ENCODE data around the gene LSS.

The LSS gene

GRCh38 chr21:46228345-46229051 is at the start of gene LSS:
TSS of gene LSS (minus strand) at chr21:46228774. CDS start at chr21:46228745, 29 bp downstream.
- peak; percentile 98 for DNase-seq (ENCODE audit: low read depth)

GRCh38 chr21:46274797-46275390 is 46.3 kb upstream of the LSS start:
- DNase-seq (ENCODE audit: low read depth) = no peak

GRCh38 chr21:46273341-46273740 is 44.8 kb upstream of the LSS start:
- DNase-seq (ENCODE audit: low read depth) = no peak

- no peak for DNase-seq (ENCODE audit: low read depth)
These were observed 40.9 kb upstream of the LSS start for GRCh38 chr21:46269466-46269865.

GRCh38 chr21:46268371-46268770 is 39.8 kb upstream of the LSS start:
- no peak for DNase-seq (ENCODE audit: low read depth)

- DNase-seq (ENCODE audit: low read depth) = no peak
These were observed 38.4 kb upstream of the LSS start for GRCh38 chr21:46266946-46267345.

- DNase-seq (ENCODE audit: low read depth) = no peak
These were observed 37.4 kb upstream of the LSS start for GRCh38 chr21:46265736-46266525.

GRCh38 chr21:46264690-46265144 is 36.1 kb upstream of the LSS start:
- no peak for DNase-seq (ENCODE audit: low read depth)

GRCh38 chr21:46264046-46264689 is 35.6 kb upstream of the LSS start:
- no peak for DNase-seq (ENCODE audit: low read depth)

- no peak for DNase-seq (ENCODE audit: low read depth)
These were observed 28.0 kb upstream of the LSS start for GRCh38 chr21:46256501-46256994.

GRCh38 chr21:46255758-46256337 is 27.3 kb upstream of the LSS start:
- DNase-seq (ENCODE audit: low read depth) = no peak

- DNase-seq (ENCODE audit: low read depth) = no peak
These were observed 26.6 kb upstream of the LSS start for GRCh38 chr21:46255166-46255565.

- DNase-seq (ENCODE audit: low read depth) = no peak
These were observed 25.8 kb upstream of the LSS start for GRCh38 chr21:46254208-46254975.

GRCh38 chr21:46253610-46254124 is 25.1 kb upstream of the LSS start:
- DNase-seq (ENCODE audit: low read depth) = peak; percentile 11

GRCh38 chr21:46252840-46253239 is 24.3 kb upstream of the LSS start:
- DNase-seq (ENCODE audit: low read depth) = no peak

- no peak for DNase-seq (ENCODE audit: low read depth)
These were observed 21.7 kb upstream of the LSS start for GRCh38 chr21:46250146-46250725.

- no peak for DNase-seq (ENCODE audit: low read depth)
These were observed 20.3 kb upstream of the LSS start for GRCh38 chr21:46248827-46249226.

- DNase-seq (ENCODE audit: low read depth) = no peak
These were observed 19.8 kb upstream of the LSS start for GRCh38 chr21:46248422-46248782.

GRCh38 chr21:46247699-46248421 is 19.3 kb upstream of the LSS start:
- no peak for DNase-seq (ENCODE audit: low read depth)

GRCh38 chr21:46246345-46246744 is 17.8 kb upstream of the LSS start:
- no peak for DNase-seq (ENCODE audit: low read depth)

Data from stimulated activated CD4-positive, alpha-beta T cell treated with anti-CD3 and anti-CD28 coated beads, Interleukin-2, amount 100 ng/mL, for 4 hours (primary cell).